HG03575 (cell line): ENCODE data around the gene SLC25A29.
A peak's percentile ranks its signal among the peaks of the same experiment; 100 is the strongest.
"Not testable (repeated sequence)": the region's sequence is repeated elsewhere in the genome, so short reads cannot be mapped to it uniquely, and the experiment has no call there.

ENCODE experiments used
- ATAC-seq: cut with Tn5 transposase; IDR thresholded peaks from one replicate; pipeline ENCODE4 v1.9.1; 2021; ENCODE audit not compliant: unreplicated experiment, insufficient number of reproducible peaks, low FRiP score; ENCODE audit errors: extremely low read depth

The SLC25A29 gene

GRCh38 chr14:100306101-100306997, at the start of gene SLC25A29:
Gene SLC25A29, minus strand, starts transcription at chr14:100306444. Its CDS starts 212 bp downstream, at chr14:100306232.
- no peak for ATAC-seq

- ATAC-seq: no peak
These were observed 44.7 kb upstream of the SLC25A29 start for GRCh38 chr14:100350986-100351385.

- ATAC-seq: no peak
These were observed 44.2 kb upstream of the SLC25A29 start for GRCh38 chr14:100350276-100350926.

- no peak for ATAC-seq
These were observed 42.8 kb upstream of the SLC25A29 start for GRCh38 chr14:100348784-100349685.

GRCh38 chr14:100348253-100348729, 42.0 kb upstream of the SLC25A29 start:
- no peak for ATAC-seq

- ATAC-seq: no peak
These were observed 40.3 kb upstream of the SLC25A29 start for GRCh38 chr14:100346306-100347091.

- no peak for ATAC-seq
These were observed 39.5 kb upstream of the SLC25A29 start for GRCh38 chr14:100345711-100346110.

- ATAC-seq: not testable (repeated sequence)
These were observed 38.4 kb upstream of the SLC25A29 start for GRCh38 chr14:100344657-100345056.

- ATAC-seq: not testable (repeated sequence)
These were observed 36.6 kb upstream of the SLC25A29 start for GRCh38 chr14:100342826-100343225.

GRCh38 chr14:100342195-100342594, 36.0 kb upstream of the SLC25A29 start:
- no peak for ATAC-seq

GRCh38 chr14:100341301-100342031, 35.2 kb upstream of the SLC25A29 start:
- no peak for ATAC-seq

GRCh38 chr14:100340423-100340813, 34.2 kb upstream of the SLC25A29 start:
- no peak for ATAC-seq

GRCh38 chr14:100339766-100340422, 33.6 kb upstream of the SLC25A29 start:
- no peak for ATAC-seq

GRCh38 chr14:100336618-100337530, 30.6 kb upstream of the SLC25A29 start:
- ATAC-seq: peak; percentile 45

- ATAC-seq: no peak
These were observed 28.7 kb upstream of the SLC25A29 start for GRCh38 chr14:100334904-100335303.

- ATAC-seq: no peak
These were observed 27.6 kb upstream of the SLC25A29 start for GRCh38 chr14:100333827-100334226.
